Keratinocyte (primary cell): Measurements from ENCODE around the gene FAM234A.

Source experiments
- CTCF ChIP-seq, 3 experiments: IDR thresholded peaks in 1 of 3; conservative IDR thresholded peaks in 1 of 3; optimal IDR thresholded peaks in 1 of 3; 2 replicates in 2 of 3; 3 replicates in 1 of 3; pipeline versions ENCODE3 to v1.5.1; 2011; ENCODE audit warnings: low read length in 3 of 3, mild to moderate bottlenecking in 3 of 3, moderate library complexity in 2 of 3, control low read depth in 1 of 3, inconsistent platforms in 1 of 3; ENCODE audit not compliant: insufficient read depth in 2 of 3; ENCODE audit errors: extremely low read depth in 1 of 3
- EZH2 ChIP-seq: IDR thresholded peaks from one replicate; pipeline ENCODE4 v1.6.1; 2012; ENCODE audit warnings: inconsistent platforms, mild to moderate bottlenecking, low read length, moderate library complexity

DNA sequence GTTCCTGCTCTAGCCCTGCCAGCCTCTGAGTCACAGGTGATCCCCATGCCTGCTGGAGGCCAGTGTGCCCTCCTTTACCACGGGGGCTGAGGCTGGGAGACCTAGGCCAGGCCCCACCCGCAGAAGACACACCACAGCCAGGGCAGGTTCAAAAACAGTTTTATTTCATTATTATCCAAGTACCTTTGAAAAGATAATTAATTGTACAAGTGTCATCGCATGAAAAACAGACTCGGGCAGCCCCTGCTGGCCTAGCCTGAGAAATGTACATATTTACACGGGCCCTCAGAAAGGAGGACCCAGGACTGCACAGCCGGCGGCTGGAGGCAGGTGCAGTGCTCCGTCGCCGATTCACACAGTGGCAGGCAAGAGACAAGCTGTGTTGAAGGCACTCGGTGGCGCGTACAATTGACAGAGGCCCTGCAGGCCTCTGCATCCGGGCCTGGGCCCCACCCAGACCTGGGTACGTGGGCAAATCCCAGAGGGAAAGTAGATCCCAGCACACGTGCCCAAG, 52.7 kb downstream of the FAM234A start:
- TF ChIP-seq CTCF (optimal IDR thresholded peaks at IDR 0.05 in 1 of 3, IDR thresholded peaks at IDR 0.05 in 1 of 3, conservative IDR thresholded peaks at IDR 0.05 in 1 of 3; ENCODE audit: extremely low read depth in 1 of 3, insufficient read depth in 2 of 3, low read length in 3 of 3) (no peak), EZH2 (no peak)
